Tibial nerve (tissue), 4 donors: ENCODE results near the gene GRIFIN.

ENCODE experiments used
- CTCF ChIP-seq, 5 experiments: fragments of 200-600 bp in 3 of 5; fragments of 450-650 bp in 2 of 5; sonication (generic) in 3 of 5; IDR thresholded peaks; one replicate each; pipeline ENCODE4 v1.5.1; 2016 to 2019; ENCODE audit warnings: antibody characterized with exemption in 5 of 5, mild to moderate bottlenecking in 3 of 5, moderate library complexity in 2 of 5
- EP300 ChIP-seq, 2 donors: sonication (generic); formaldehyde crosslinking; IDR thresholded peaks; one replicate each; pipeline ENCODE4 v1.6.1; 2017; ENCODE audit warnings: antibody characterized with exemption in 2 of 2, mild to moderate bottlenecking in 1 of 2
- POLR2A ChIP-seq, 2 donors: fragments of 450-650 bp; IDR thresholded peaks; one replicate each; pipeline ENCODE4 v1.6.1; 2017; ENCODE audit warnings: antibody characterized with exemption in 2 of 2, mild to moderate bottlenecking in 2 of 2, moderate library complexity in 2 of 2

- TF ChIP-seq CTCF (IDR thresholded peaks at IDR 0.05) (no peak), EP300 (IDR thresholded peaks at IDR 0.05) (no peak), POLR2A (IDR thresholded peaks at IDR 0.05) (no peak)
Observed at GRCh38 chr7:2479276-2480069, 3.3 kb upstream of the GRIFIN start.
